Epithelial cell of proximal tubule (primary cell): ENCODE data around the gene MIPOL1. TPM values are rescaled to one million over a fixed set of nuclear protein-coding genes. Genes with fewer than 3 reads are reported as not detected.

Source experiments
- DNase-seq: peaks from one replicate; pipeline ENCODE4 v3.0.0-alpha.2; 2011; ENCODE audit warnings: low read depth
- H3K4me3 ChIP-seq: 2 replicates; pipeline ENCODE4 v1.5.1; 2011; ENCODE audit warnings: low read depth, mild to moderate bottlenecking, low read length
- total RNA-seq: library from RNA; depleted of rRNA; stranded (reverse); fragments of >200 nt; gene quantifications from 2 replicates; pipeline ENCODE4 v1.2.3, GENCODE V29; 2015
- TF ChIP-seq, protein P1 (sequence below): conservative IDR thresholded peaks from 2 replicates; pipeline ENCODE4 v1.5.1; 2012; ENCODE audit warnings: low read depth, mild to moderate bottlenecking, low read length

MIPOL1 gene
- total RNA-seq, 1 donor from 2014 or later = 5.7 TPM

- TF ChIP-seq, protein P1, sequence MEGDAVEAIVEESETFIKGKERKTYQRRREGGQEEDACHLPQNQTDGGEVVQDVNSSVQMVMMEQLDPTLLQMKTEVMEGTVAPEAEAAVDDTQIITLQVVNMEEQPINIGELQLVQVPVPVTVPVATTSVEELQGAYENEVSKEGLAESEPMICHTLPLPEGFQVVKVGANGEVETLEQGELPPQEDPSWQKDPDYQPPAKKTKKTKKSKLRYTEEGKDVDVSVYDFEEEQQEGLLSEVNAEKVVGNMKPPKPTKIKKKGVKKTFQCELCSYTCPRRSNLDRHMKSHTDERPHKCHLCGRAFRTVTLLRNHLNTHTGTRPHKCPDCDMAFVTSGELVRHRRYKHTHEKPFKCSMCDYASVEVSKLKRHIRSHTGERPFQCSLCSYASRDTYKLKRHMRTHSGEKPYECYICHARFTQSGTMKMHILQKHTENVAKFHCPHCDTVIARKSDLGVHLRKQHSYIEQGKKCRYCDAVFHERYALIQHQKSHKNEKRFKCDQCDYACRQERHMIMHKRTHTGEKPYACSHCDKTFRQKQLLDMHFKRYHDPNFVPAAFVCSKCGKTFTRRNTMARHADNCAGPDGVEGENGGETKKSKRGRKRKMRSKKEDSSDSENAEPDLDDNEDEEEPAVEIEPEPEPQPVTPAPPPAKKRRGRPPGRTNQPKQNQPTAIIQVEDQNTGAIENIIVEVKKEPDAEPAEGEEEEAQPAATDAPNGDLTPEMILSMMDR = no peak
- H3K4me3 ChIP-seq = no peak overlapping the region
- DNase-seq = no peak
These were observed 394.3 kb downstream of the MIPOL1 start for GRCh38 chr14:37591941-37592481.

GRCh38 chr14:37592482-37593408 is 395.0 kb downstream of the MIPOL1 start:
- H3K4me3 ChIP-seq = no peak overlapping the region
- TF ChIP-seq, protein P1 = no peak
- no peak for DNase-seq

- peak overlapping the region; percentile 47 for H3K4me3 ChIP-seq
- DNase-seq = no peak
- TF ChIP-seq, protein P1 = no peak
These were observed 395.9 kb downstream of the MIPOL1 start for GRCh38 chr14:37593511-37594237.

DNA sequence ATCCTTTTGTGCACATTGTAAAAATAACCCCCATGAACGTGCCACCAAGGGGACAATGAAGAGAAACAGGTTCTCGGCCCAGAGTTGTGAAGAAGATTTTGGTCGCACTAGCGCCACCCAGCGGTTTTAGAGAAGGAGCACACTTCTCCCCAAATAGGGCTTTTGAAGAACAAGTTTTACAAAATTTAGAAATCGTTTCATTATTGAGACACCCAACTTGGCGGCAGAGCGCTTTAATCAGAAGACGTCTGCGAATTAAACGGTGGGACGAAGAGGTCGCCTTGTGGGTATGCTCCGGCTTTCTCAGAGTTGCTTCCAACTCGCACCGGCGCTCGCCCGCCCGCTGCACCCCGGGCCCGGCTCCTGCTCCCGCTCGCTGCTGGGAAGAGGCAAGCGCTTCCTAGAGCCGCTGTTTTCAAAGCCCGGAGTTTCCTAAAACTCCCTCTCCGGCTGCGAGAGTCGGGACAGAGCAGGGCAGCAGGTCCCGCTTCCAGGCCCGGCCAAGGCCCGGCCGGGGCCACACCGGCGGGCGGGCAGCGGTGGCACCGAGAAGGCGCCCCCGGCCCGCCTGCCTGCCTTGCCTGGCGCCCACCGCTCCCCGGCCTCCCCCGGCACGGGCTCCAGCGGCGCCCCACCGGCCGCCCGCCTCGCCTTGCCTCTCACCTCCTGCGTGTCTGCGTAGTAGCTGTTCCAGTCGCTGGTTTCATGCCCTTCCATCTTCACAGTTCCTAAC is 396.7 kb downstream of the MIPOL1 start:
- TF ChIP-seq, protein P1 = peak; percentile 92
- peak overlapping the region; percentile 47 for H3K4me3 ChIP-seq
- DNase-seq = no peak

DNA sequence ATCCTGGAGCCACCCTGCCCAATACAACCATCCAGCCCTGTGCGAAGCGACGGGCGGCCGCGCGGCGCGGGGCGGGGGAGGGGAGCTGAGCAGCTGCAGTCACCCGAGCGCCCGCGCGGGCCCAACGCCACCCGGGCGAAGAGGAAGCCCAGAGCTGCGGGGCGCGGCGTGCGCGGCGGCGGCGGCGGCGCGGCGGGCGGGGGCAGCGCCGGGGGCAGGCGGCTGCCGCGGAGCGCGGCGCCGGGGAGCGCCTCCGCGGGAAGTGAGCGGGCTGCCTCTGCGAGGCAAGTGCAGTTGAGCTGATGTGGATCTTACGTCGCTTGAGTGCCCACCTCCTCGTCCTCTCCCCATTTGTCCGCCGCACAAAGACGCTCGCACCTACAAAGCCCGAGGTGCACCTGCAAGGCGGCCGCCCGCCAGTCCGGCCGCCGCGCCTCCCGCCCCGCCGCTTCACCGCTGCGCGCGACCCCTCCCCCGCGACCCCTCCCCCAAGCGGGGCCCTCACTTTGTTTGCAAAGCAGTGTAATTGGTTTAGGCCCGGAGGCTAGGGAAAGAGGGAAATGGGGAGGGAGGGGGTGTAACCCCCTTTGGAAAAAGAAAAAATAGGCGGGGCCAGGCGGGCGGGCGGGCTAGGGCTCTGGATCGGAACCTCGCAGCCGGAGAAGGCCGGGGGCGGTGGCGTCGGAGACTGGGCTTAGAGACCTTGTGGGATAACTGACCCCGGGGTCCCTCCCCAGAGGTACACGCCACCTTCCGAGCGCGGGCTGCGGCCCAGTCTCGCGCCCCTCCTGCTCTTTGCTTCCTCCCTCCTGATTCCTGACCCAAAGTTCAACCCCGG is 397.5 kb downstream of the MIPOL1 start, which contains the start of the genes FOXA1 and TTC6:
Gene FOXA1 (minus strand): TSS at position 279 of the 838 bp plus-strand sequence. CDS start 277 bp downstream, at position 2.
Gene TTC6 (plus strand): TSS at position 659 of the 838 bp plus-strand sequence. CDS start 26,436 bp downstream, outside the sequence.
- TF ChIP-seq, protein P1 = no peak
- H3K4me3 ChIP-seq = peak within 1 kb of the TSS; percentile 47
- DNase-seq = no peak
